NCI-H2196 treated with DMSO at 0.1 percent for 48 hours (cell line): ENCODE data around the gene NTNG2.
A peak's percentile ranks its signal among the peaks of the same experiment; 100 is the strongest.

ENCODE experiments used
- DNase-seq: peaks from one replicate; lab custom pipeline; 2025; ENCODE audit not compliant: unreplicated experiment; lab: John Stamatoyannopoulos, UW

Gene NTNG2

GRCh38 chr9:132169672-132170392 lies 8.0 kb downstream of the NTNG2 start:
- DNase-seq: peak; percentile 49

GRCh38 chr9:132171702-132172101 lies 9.8 kb downstream of the NTNG2 start:
- no peak for DNase-seq

GRCh38 chr9:132172185-132172584 lies 10.3 kb downstream of the NTNG2 start:
- DNase-seq: no peak

GRCh38 chr9:132175431-132175830 lies 13.6 kb downstream of the NTNG2 start:
- no peak for DNase-seq

GRCh38 chr9:132176338-132176737 lies 14.5 kb downstream of the NTNG2 start:
- no peak for DNase-seq

GRCh38 chr9:132181796-132182313 lies 20.0 kb downstream of the NTNG2 start:
- DNase-seq: no peak

GRCh38 chr9:132182314-132183091 lies 20.6 kb downstream of the NTNG2 start:
- no peak for DNase-seq

GRCh38 chr9:132183134-132183533 lies 21.3 kb downstream of the NTNG2 start:
- DNase-seq: no peak

- no peak for DNase-seq
Observed at GRCh38 chr9:132183715-132184114, 21.9 kb downstream of the NTNG2 start.

- DNase-seq: no peak
Observed at GRCh38 chr9:132184124-132184523, 22.3 kb downstream of the NTNG2 start.

- no peak for DNase-seq
Observed at GRCh38 chr9:132185073-132186009, 23.5 kb downstream of the NTNG2 start.

GRCh38 chr9:132187121-132187620 lies 25.3 kb downstream of the NTNG2 start:
- DNase-seq: no peak

- no peak for DNase-seq
Observed at GRCh38 chr9:132190966-132191365, 29.1 kb downstream of the NTNG2 start.

GRCh38 chr9:132192728-132193127 lies 30.9 kb downstream of the NTNG2 start:
- DNase-seq: no peak

GRCh38 chr9:132193227-132194124 lies 31.6 kb downstream of the NTNG2 start:
- DNase-seq: no peak

GRCh38 chr9:132194508-132194907 lies 32.6 kb downstream of the NTNG2 start:
- no peak for DNase-seq

- DNase-seq: no peak
Observed at GRCh38 chr9:132197315-132197714, 35.5 kb downstream of the NTNG2 start.

GRCh38 chr9:132197856-132198550 lies 36.1 kb downstream of the NTNG2 start:
- no peak for DNase-seq

GRCh38 chr9:132199056-132199455 lies 37.2 kb downstream of the NTNG2 start:
- no peak for DNase-seq
